ENCODE measurements around the gene KRTAP5-8. TPM values are rescaled to one million over a fixed set of nuclear protein-coding genes. Genes with fewer than 3 reads are reported as not detected.
"Not testable (repeated sequence)": the region's sequence is repeated elsewhere in the genome, so short reads cannot be mapped to it uniquely, and the experiment has no call there.

Gene KRTAP5-8
- total RNA-seq, 1 experiment from 2014 or later: not detected

GRCh38 chr11:71572811-71573210 is 35.0 kb downstream of the KRTAP5-8 start:
- no peak for DNase-seq (ENCODE audit: low read depth)

GRCh38 chr11:71574418-71574817 is 36.6 kb downstream of the KRTAP5-8 start:
- no peak for DNase-seq (ENCODE audit: low read depth)

- no peak for DNase-seq (ENCODE audit: low read depth)
These were observed 38.0 kb downstream of the KRTAP5-8 start for GRCh38 chr11:71575723-71576424.

GRCh38 chr11:71576688-71577465 is 39.1 kb downstream of the KRTAP5-8 start:
- not testable (repeated sequence) for DNase-seq (ENCODE audit: low read depth)

GRCh38 chr11:71577469-71578004 is 39.7 kb downstream of the KRTAP5-8 start:
- no peak for DNase-seq (ENCODE audit: low read depth)

- DNase-seq (ENCODE audit: low read depth): not testable (repeated sequence)
These were observed 41.7 kb downstream of the KRTAP5-8 start for GRCh38 chr11:71579513-71579912.

GRCh38 chr11:71580057-71581003 is 42.5 kb downstream of the KRTAP5-8 start:
- DNase-seq (ENCODE audit: low read depth): peak; percentile 79

GRCh38 chr11:71581826-71582225 is 44.0 kb downstream of the KRTAP5-8 start:
- no peak for DNase-seq (ENCODE audit: low read depth)

GRCh38 chr11:71582309-71582895 is 44.6 kb downstream of the KRTAP5-8 start, which contains the start of gene KRTAP5-11:
Gene KRTAP5-11, minus strand, starts transcription at chr11:71582875. Its CDS starts 38 bp downstream, at chr11:71582837.
- no peak for DNase-seq (ENCODE audit: low read depth)

GRCh38 chr11:71582969-71583368 is 45.1 kb downstream of the KRTAP5-8 start:
- DNase-seq (ENCODE audit: low read depth): not testable (repeated sequence)

GRCh38 chr11:71585673-71586072 is 47.8 kb downstream of the KRTAP5-8 start:
- not testable (repeated sequence) for DNase-seq (ENCODE audit: low read depth)

GRCh38 chr11:71588314-71588713 is 50.5 kb downstream of the KRTAP5-8 start:
- DNase-seq (ENCODE audit: low read depth): not testable (repeated sequence)

Other genes starting within 250 kb of the KRTAP5-8 start
- 34.9 and 39.2 TPM in 2 replicates for gene DHCR7, start 89.6 kb upstream of the KRTAP5-8 start, total RNA-seq (2014; rRNA removed; shearing (Covaris generic))
- 21.1 and 34.9 TPM in 2 replicates for gene NADSYN1, start 84.8 kb upstream of the KRTAP5-8 start, total RNA-seq (2014; rRNA removed; shearing (Covaris generic))
- gene KRTAP5-7, start 10.8 kb upstream of the KRTAP5-8 start, total RNA-seq (2014; rRNA removed; shearing (Covaris generic)): not detected in 2 replicates
- not detected in 2 replicates for gene KRTAP5-9, start 10.4 kb downstream of the KRTAP5-8 start, total RNA-seq (2014; rRNA removed; shearing (Covaris generic))
- gene KRTAP5-10, start 27.5 kb downstream of the KRTAP5-8 start, total RNA-seq (2014; rRNA removed; shearing (Covaris generic)): not detected in 2 replicates
- not detected in 2 replicates for gene KRTAP5-11, start 44.9 kb downstream of the KRTAP5-8 start, total RNA-seq (2014; rRNA removed; shearing (Covaris generic))